Epithelial cell of esophagus (primary cell): ENCODE measurements around the gene RPS6KB2.
A peak's percentile ranks its signal among the peaks of the same experiment; 100 is the strongest.

Experiments
- DNase-seq: peaks from one replicate; pipeline ENCODE4 v3.0.0; 2010; ENCODE audit warnings: low read depth
- H3K4me3 ChIP-seq: 2 replicates; pipeline ENCODE4 v1.5.1; 2011; ENCODE audit warnings: mild to moderate bottlenecking, low read length, control low read depth
- CTCF ChIP-seq: IDR thresholded peaks from 2 replicates; pipeline ENCODE4 v1.5.1; 2011; ENCODE audit warnings: low read depth, mild to moderate bottlenecking, low read length, control low read depth, inconsistent platforms; ENCODE audit not compliant: insufficient read depth; ENCODE audit errors: missing control alignments

The RPS6KB2 gene

GRCh38 chr11:67428052-67429001 lies at the start of gene RPS6KB2:
Gene RPS6KB2, plus strand, starts transcription at chr11:67428494. Its CDS starts 52 bp downstream, at chr11:67428546.
- peak; percentile 98 for DNase-seq
- no peak for TF ChIP-seq CTCF
- peak within 1 kb of the TSS; percentile 99 for H3K4me3 ChIP-seq

GRCh38 chr11:67378544-67378943 lies 49.8 kb upstream of the RPS6KB2 start:
- no peak for TF ChIP-seq CTCF
- H3K4me3 ChIP-seq = no peak overlapping the region
- DNase-seq = no peak

- H3K4me3 ChIP-seq = no peak overlapping the region
- TF ChIP-seq CTCF = no peak
- peak; percentile 74 for DNase-seq
These were observed 48.9 kb upstream of the RPS6KB2 start for GRCh38 chr11:67379061-67380058.

- TF ChIP-seq CTCF = no peak
- no peak overlapping the region for H3K4me3 ChIP-seq
These were observed 46.9 kb upstream of the RPS6KB2 start for GRCh38 chr11:67381244-67381972.

GRCh38 chr11:67382276-67383136 lies 45.8 kb upstream of the RPS6KB2 start:
- DNase-seq = peak; percentile 79
- no peak overlapping the region for H3K4me3 ChIP-seq
- peak; percentile 99 for TF ChIP-seq CTCF

More at GRCh38 chr11:67381244-67381972, 46.9 kb upstream of the RPS6KB2 start:
- DNase-seq = no peak

- no peak for TF ChIP-seq CTCF
- peak; percentile 74 for DNase-seq
- no peak overlapping the region for H3K4me3 ChIP-seq
These were observed 43.4 kb upstream of the RPS6KB2 start for GRCh38 chr11:67384851-67385366.
